H1 (cell line): ENCODE results near the gene C20orf141. TPM values are rescaled to one million over a fixed set of nuclear protein-coding genes. Genes with fewer than 3 reads are reported as not detected.

Experiments used
- CTCF ChIA-PET: fragments of 300-600 bp; sonication (Branson Sonifier 250); formaldehyde crosslinking; loops from one replicate; lab custom pipeline; 2021; ENCODE audit not compliant: partially characterized antibody; lab: Charles Lee
- POLR2A ChIA-PET: fragments of 300-600 bp; sonication (Branson Sonifier 250); formaldehyde crosslinking; loops from one replicate; lab custom pipeline; 2021; ENCODE audit warnings: inconsistent platforms; ENCODE audit not compliant: partially characterized antibody; lab: Charles Lee
- DNase-seq, 2 experiments: peaks; one replicate each; pipeline versions ENCODE4 v3.0.0 to v3.0.0-alpha.2; 2010 to 2022; ENCODE audit warnings: low spot score in 2 of 2, low read depth in 1 of 2, mixed read lengths in 1 of 2
- FAIRE-seq: peaks from 2 replicates; lab custom pipeline; 2011; peaks lifted over from hg19 to GRCh38; lab: Jason Lieb, UNC
- H2AFZ ChIP-seq: 2 replicates; pipeline ENCODE4 v1.8.1; 2012; ENCODE audit warnings: low read length, inconsistent platforms
- H2AK5ac ChIP-seq: 2 replicates; pipeline ENCODE4 v1.6.1; 2013; ENCODE audit warnings: low read depth, low read length
- H2BK120ac ChIP-seq: replicated peaks from 2 replicates; pipeline ENCODE3; 2013; ENCODE audit warnings: low read depth, low read length, inconsistent platforms
- H2BK12ac ChIP-seq: 2 replicates; pipeline ENCODE4 v1.6.1; 2013; ENCODE audit warnings: low read depth, low read length
- H2BK15ac ChIP-seq: 2 replicates; pipeline ENCODE4 v1.6.1; 2013; ENCODE audit warnings: low read length
- H2BK20ac ChIP-seq: 2 replicates; pipeline ENCODE4 v1.6.1; 2013; ENCODE audit warnings: low read length
- H2BK5ac ChIP-seq: 2 replicates; pipeline ENCODE4 v1.6.1; 2013; ENCODE audit warnings: low read depth, low read length
- H3K14ac ChIP-seq: 2 replicates; pipeline ENCODE4 v1.6.1; 2013; ENCODE audit warnings: inconsistent platforms; ENCODE audit not compliant: insufficient read length
- H3K18ac ChIP-seq: 2 replicates; pipeline ENCODE4 v1.6.1; 2013; ENCODE audit warnings: low read length; ENCODE audit errors: extremely low read depth
- H3K23ac ChIP-seq: 2 replicates; pipeline ENCODE4 v1.6.1; 2013; ENCODE audit warnings: inconsistent platforms; ENCODE audit not compliant: insufficient read length
- H3K23me2 ChIP-seq: 2 replicates; pipeline ENCODE4 v1.6.1; 2013; ENCODE audit warnings: low read depth, low read length
- H3K27ac ChIP-seq: 2 replicates; pipeline ENCODE4 v1.6.1; 2011; ENCODE audit warnings: low read depth, low read length, inconsistent platforms
- H3K27me3 ChIP-seq, 4 experiments: replicated peaks in 1 of 4; 1 replicate in 1 of 4; 2 replicates in 3 of 4; pipeline versions ENCODE4 v1.6.1 to v1.8.1; 2011 to 2013; ENCODE audit warnings: low read length in 3 of 4, mild to moderate bottlenecking in 3 of 4, inconsistent platforms in 2 of 4, mixed read lengths in 2 of 4, moderate library complexity in 1 of 4; ENCODE audit not compliant: control insufficient read depth in 3 of 4, insufficient read depth in 3 of 4; ENCODE audit errors: extremely low read depth in 1 of 4
- H3K36me3 ChIP-seq, 4 experiments: 2 replicates each; pipeline versions ENCODE4 v1.6.1 to v1.8.1; 2011 to 2013; ENCODE audit warnings: mild to moderate bottlenecking in 4 of 4, low read length in 3 of 4, moderate library complexity in 2 of 4, control low read depth in 1 of 4, inconsistent platforms in 1 of 4; ENCODE audit not compliant: insufficient read depth in 4 of 4, control insufficient read depth in 2 of 4
- H3K4ac ChIP-seq: replicated peaks from 2 replicates; pipeline ENCODE3; 2013; ENCODE audit warnings: low read length, low read depth, mixed read lengths, inconsistent platforms; ENCODE audit not compliant: insufficient read length
- H3K4me1 ChIP-seq, 4 experiments: replicated peaks in 1 of 4; 1 replicate in 1 of 4; 2 replicates in 3 of 4; pipeline versions ENCODE4 v1.6.1 to v1.8.1; 2011 to 2013; ENCODE audit warnings: low read length in 3 of 4, inconsistent platforms in 2 of 4, mixed read lengths in 1 of 4; ENCODE audit not compliant: insufficient read depth in 4 of 4, control insufficient read depth in 3 of 4
- H3K4me2 ChIP-seq, 2 experiments: 2 replicates each; pipeline versions ENCODE4 v1.6.1 to v1.8.1; 2011 to 2013; ENCODE audit warnings: low read depth in 2 of 2, low read length in 2 of 2, control low read depth in 1 of 2, inconsistent platforms in 1 of 2, mild to moderate bottlenecking in 1 of 2; ENCODE audit not compliant: insufficient read depth in 1 of 2
- H3K4me3 ChIP-seq, 4 experiments: fragments of 200-600, 300-600 bp in 1 of 4; sonication (generic), shearing (Covaris generic), sonication (Bioruptor Twin) in 1 of 4; 2 replicates each; pipeline versions ENCODE4 v1.5.1 to v1.8.1; 2011 to 2016; ENCODE audit warnings: low read length in 4 of 4, low read depth in 3 of 4, control low read depth in 2 of 4, inconsistent platforms in 2 of 4, mild to moderate bottlenecking in 2 of 4, mixed read lengths in 1 of 4, moderate library complexity in 1 of 4; ENCODE audit not compliant: insufficient read depth in 2 of 4; ENCODE audit errors: extremely low read depth in 1 of 4
- H3K56ac ChIP-seq: replicated peaks from 2 replicates; pipeline ENCODE3; 2013; ENCODE audit warnings: low read depth, mild to moderate bottlenecking, mixed read lengths, low read length, inconsistent platforms; ENCODE audit not compliant: insufficient read length
- H3K79me1 ChIP-seq: 2 replicates; pipeline ENCODE4 v1.6.1; 2013; ENCODE audit warnings: low read depth, low read length, control low read depth
- H3K79me2 ChIP-seq, 2 experiments: 2 replicates each; pipeline versions ENCODE4 v1.6.1 to v1.8.1; 2012 to 2013; ENCODE audit warnings: low read length in 2 of 2, mild to moderate bottlenecking in 2 of 2, inconsistent platforms in 1 of 2; ENCODE audit not compliant: insufficient read depth in 2 of 2, control insufficient read depth in 1 of 2
- H3K9ac ChIP-seq, 4 experiments: replicated peaks in 1 of 4; 1 replicate in 1 of 4; 2 replicates in 3 of 4; pipeline versions ENCODE4 v1.6.1 to v1.8.1; 2011 to 2013; ENCODE audit warnings: low read depth in 3 of 4, low read length in 3 of 4, control low read depth in 2 of 4, mild to moderate bottlenecking in 2 of 4, moderate library complexity in 2 of 4, inconsistent platforms in 1 of 4; ENCODE audit errors: extremely low read depth in 1 of 4
- H3K9me3 ChIP-seq, 2 experiments: 2 replicates each; pipeline versions ENCODE4 v1.6.1 to v1.8.1; 2012 to 2013; ENCODE audit warnings: mild to moderate bottlenecking in 2 of 2, moderate library complexity in 2 of 2, control low read depth in 1 of 2, inconsistent platforms in 1 of 2, low read depth in 1 of 2, low read length in 1 of 2, mixed read lengths in 1 of 2; ENCODE audit not compliant: insufficient read depth in 2 of 2
- H4K20me1 ChIP-seq, 2 experiments: replicated peaks in 1 of 2; 2 replicates each; pipeline versions ENCODE3 to v1.8.1; 2011 to 2013; ENCODE audit warnings: inconsistent platforms in 2 of 2, low read length in 2 of 2, mild to moderate bottlenecking in 1 of 2; ENCODE audit not compliant: insufficient read depth in 2 of 2, control insufficient read depth in 1 of 2
- H4K5ac ChIP-seq: 2 replicates; pipeline ENCODE4 v1.6.1; 2013; ENCODE audit warnings: low read length, low read depth, mixed read lengths, inconsistent platforms; ENCODE audit not compliant: insufficient read length
- H4K8ac ChIP-seq: 2 replicates; pipeline ENCODE4 v1.8.0; 2013; ENCODE audit warnings: mild to moderate bottlenecking, moderate library complexity, low read length, inconsistent platforms; ENCODE audit not compliant: insufficient read depth; ENCODE audit errors: extremely low read depth
- H4K91ac ChIP-seq: replicated peaks from 2 replicates; pipeline ENCODE3; 2013; ENCODE audit warnings: low read length, mixed read lengths, inconsistent platforms; ENCODE audit not compliant: insufficient read length
- RXRA ChIP-seq: IDR thresholded peaks from 2 replicates; pipeline ENCODE4 v1.6.1; 2011; ENCODE audit warnings: low read depth, mild to moderate bottlenecking, low read length, moderate library complexity; ENCODE audit not compliant: insufficient read depth
- WGBS, 2 experiments: shearing (Covaris generic) in 1 of 2; methylation state at CpG; one replicate each; pipeline versions ENCODE4 v1.1.6 to v1.1.7; 2013 to 2015; ENCODE audit warnings: low lambda C conversion rate in 2 of 2, mixed read lengths in 2 of 2, inconsistent platforms in 1 of 2, low coverage in 1 of 2, missing lambda C conversion rate in 1 of 2; ENCODE audit not compliant: insufficient replicate concordance in 2 of 2, insufficient coverage in 1 of 2, insufficient read length in 1 of 2; ENCODE audit errors: extremely low coverage in 1 of 2, missing lambda C conversion rate in 1 of 2; 5-methylcytosine and 5-hydroxymethylcytosine counted together
- polyA plus RNA-seq, 7 experiments: library from polyadenylated mRNA; depleted of rRNA in 3 of 7; stranded (reverse) in 5 of 7; unstranded in 2 of 7; fragments of >200 nt in 5 of 7; fragments of 200-250 nt in 2 of 7; gene quantifications; 1 replicate in 5 of 7; 2 replicates in 1 of 7; 4 replicates in 1 of 7; pipeline versions ENCODE4 v1.2.1 to v1.2.3, GENCODE V29; 2011 to 2013; ENCODE audit warnings: missing spikeins in 2 of 7, mixed read lengths in 2 of 7
- total RNA-seq: library from RNA; stranded (reverse); fragmentation: NEBNext Ultra II Directional; extraction: Animal tissue kit (Norgen Biotek cat#: 25700); gene quantifications from 2 replicates; pipeline ENCODE4 v1.2.1, GENCODE V29; 2021

C20orf141 gene
- total and polyA plus RNA-seq, 2 of the 8 experiments (the other 6 are each of a cell fraction or from before 2014, with no cell fraction given): not detected

GRCh38 chr20:2838847-2839671, 24.3 kb downstream of the C20orf141 start:
- Histone ChIP-seq H3K56ac (no peak overlapping the region), H3K18ac (no peak overlapping the region), H4K20me1 (peaks cover 0 to 5% of the 10 kb centered on the region in 2 experiments), H2AFZ (no peak overlapping the region), H4K8ac (no peak overlapping the region; the same call in 1 of the 2 replicates), H3K79me1 (no peaks in the 10 kb centered on the region), H3K9ac (no peak overlapping the region), H3K36me3 (peaks cover 0 to 5% (median 0%) of the 10 kb centered on the region in 4 experiments; a peak in 1 of 8 replicates), H3K27ac (no peak overlapping the region), H3K27me3 (peaks cover 5 to 20% (median 18%) of the 10 kb centered on the region in 4 experiments), H2AK5ac (no peak overlapping the region), H2BK15ac (no peak overlapping the region), H3K4me1 (no peaks in the 10 kb centered on the region; a peak in 1 of 7 replicates), H3K4me2 (no peak overlapping the region), H3K23ac (no peak overlapping the region), H3K4me3 (no peak overlapping the region), H4K5ac (no peak overlapping the region), H3K9me3 (peaks cover 0 to 6% of the 10 kb centered on the region in 2 experiments; a peak in 1 of 4 replicates), H2BK12ac (no peak overlapping the region), H4K91ac (no peak overlapping the region), H3K23me2 (peaks cover 9% of the 10 kb centered on the region; the same call in 1 of the 2 replicates), H2BK120ac (no peak overlapping the region), H3K79me2 (no peaks in the 10 kb centered on the region), H2BK20ac (no peak overlapping the region), H3K14ac (no peak overlapping the region), H3K4ac (no peak overlapping the region), H2BK5ac (no peak overlapping the region)
- 88% methylated on average over 9 of the region's 15 CpGs; no CpG with 5 or more reads in 1 of the 2 experiments for WGBS, 2 experiments
- DNase-seq (no peak), FAIRE-seq (no peak)
- CTCF ChIA-PET: interaction anchor here (1.6 to 4.1 kb wide), 5 partner anchors 12 to 151 kb away, joined by 4 to 20 read pairs (median 5); no protein-coding TSS in a partner anchor
- POLR2A ChIA-PET: interaction anchor here (0.6 to 2.7 kb wide), 5 partner anchors 18 to 146 kb away, joined by 3 to 10 read pairs (median 3); partner anchors contain the start of gene PTPRA
- TF ChIP-seq RXRA: no peak
